Mononuclear cell (primary cell): Measurements from ENCODE around the gene PDCD1LG2. TPM values are rescaled to one million over a fixed set of nuclear protein-coding genes. Genes with fewer than 3 reads are reported as not detected.
"Not testable (repeated sequence)": the region's sequence is repeated elsewhere in the genome, so short reads cannot be mapped to it uniquely, and the experiment has no call there.

Source experiments
- H3K27me3 ChIP-seq: 2 replicates; pipeline ENCODE4 v1.6.0; 2011; ENCODE audit warnings: low read length, control low read depth; ENCODE audit not compliant: insufficient read depth
- H3K4me1 ChIP-seq: 2 replicates; pipeline ENCODE4 v1.5.1; 2011; ENCODE audit warnings: mild to moderate bottlenecking, low read length, control low read depth; ENCODE audit not compliant: insufficient read depth
- H3K4me3 ChIP-seq: 2 replicates; pipeline ENCODE4 v1.5.1; 2011; ENCODE audit warnings: mild to moderate bottlenecking, low read length, moderate library complexity
- H3K9me3 ChIP-seq: 2 replicates; pipeline ENCODE4 v1.5.1; 2011; ENCODE audit warnings: low read depth, mild to moderate bottlenecking, control low read depth, low read length
- total RNA-seq: library from RNA; depleted of rRNA; stranded (reverse); fragments of >200 nt; gene quantifications from one replicate; pipeline ENCODE4 v1.2.3, GENCODE V29; 2012

The PDCD1LG2 gene
- total RNA-seq, 1 donor, result not detected

GRCh38 chr9:5486988-5487387 is 23.3 kb upstream of the PDCD1LG2 start:
- no peaks in the 10 kb centered on the region for H3K9me3 ChIP-seq

GRCh38 chr9:5488221-5489008 is 21.9 kb upstream of the PDCD1LG2 start:
- Histone ChIP-seq H3K9me3 (no peaks in the 10 kb centered on the region), H3K27me3 (no peaks in the 10 kb centered on the region), H3K4me1 (peaks cover 16% of the 10 kb centered on the region)

More at GRCh38 chr9:5486988-5487387, 23.3 kb upstream of the PDCD1LG2 start:
- H3K27me3 ChIP-seq, result no peaks in the 10 kb centered on the region
- no peak overlapping the region for H3K4me3 ChIP-seq
- H3K4me1 ChIP-seq, result peaks cover 10% of the 10 kb centered on the region

GRCh38 chr9:5489630-5490490 is 20.5 kb upstream of the PDCD1LG2 start:
- Histone ChIP-seq H3K4me3 (no peak overlapping the region), H3K9me3 (no peaks in the 10 kb centered on the region), H3K4me1 (peaks cover 26% of the 10 kb centered on the region), H3K27me3 (no peaks in the 10 kb centered on the region)

More at GRCh38 chr9:5488221-5489008, 21.9 kb upstream of the PDCD1LG2 start:
- no peak overlapping the region for H3K4me3 ChIP-seq

GRCh38 chr9:5492965-5493678 is 17.2 kb upstream of the PDCD1LG2 start:
- H3K4me3 ChIP-seq, result no peak overlapping the region
- H3K9me3 ChIP-seq, result no peaks in the 10 kb centered on the region
- no peaks in the 10 kb centered on the region for H3K27me3 ChIP-seq
- H3K4me1 ChIP-seq, result peaks cover 26% of the 10 kb centered on the region

- Histone ChIP-seq H3K9me3 (no peaks in the 10 kb centered on the region), H3K27me3 (no peaks in the 10 kb centered on the region), H3K4me1 (peaks cover 26% of the 10 kb centered on the region), H3K4me3 (no peak overlapping the region)
Measured at GRCh38 chr9:5493679-5494511, 16.4 kb upstream of the PDCD1LG2 start.

GRCh38 chr9:5494765-5495164 is 15.6 kb upstream of the PDCD1LG2 start:
- peaks cover 25% of the 10 kb centered on the region for H3K4me1 ChIP-seq
- not testable (repeated sequence) for H3K4me3 ChIP-seq, H3K27me3 ChIP-seq, H3K9me3 ChIP-seq

GRCh38 chr9:5499157-5499556 is 11.2 kb upstream of the PDCD1LG2 start:
- Histone ChIP-seq H3K27me3 (no peaks in the 10 kb centered on the region), H3K4me3 (no peak overlapping the region), H3K9me3 (no peaks in the 10 kb centered on the region), H3K4me1 (peaks cover 16% of the 10 kb centered on the region)

GRCh38 chr9:5499889-5500398 is 10.4 kb upstream of the PDCD1LG2 start:
- H3K4me3 ChIP-seq, result no peak overlapping the region

GRCh38 chr9:5500441-5501235 is 9.7 kb upstream of the PDCD1LG2 start:
- Histone ChIP-seq H3K27me3 (no peaks in the 10 kb centered on the region), H3K4me1 (peaks cover 14% of the 10 kb centered on the region), H3K4me3 (no peak overlapping the region), H3K9me3 (no peaks in the 10 kb centered on the region)

More at GRCh38 chr9:5499889-5500398, 10.4 kb upstream of the PDCD1LG2 start:
- H3K9me3 ChIP-seq, result no peaks in the 10 kb centered on the region
- peaks cover 14% of the 10 kb centered on the region for H3K4me1 ChIP-seq
- H3K27me3 ChIP-seq, result no peaks in the 10 kb centered on the region

GRCh38 chr9:5502553-5502952 is 7.8 kb upstream of the PDCD1LG2 start:
- Histone ChIP-seq H3K9me3 (no peaks in the 10 kb centered on the region), H3K4me1 (peaks cover 14% of the 10 kb centered on the region), H3K4me3 (no peak overlapping the region), H3K27me3 (no peaks in the 10 kb centered on the region)

GRCh38 chr9:5509573-5509972 is 758 bp upstream of the PDCD1LG2 start:
- Histone ChIP-seq H3K9me3 (no peaks in the 10 kb centered on the region), H3K4me3 (no peak overlapping the region), H3K4me1 (peaks cover 40% of the 10 kb centered on the region), H3K27me3 (no peaks in the 10 kb centered on the region)

- H3K9me3 ChIP-seq, result no peaks in the 10 kb centered on the region
- H3K4me3 ChIP-seq, result no peak overlapping the region
- H3K27me3 ChIP-seq, result no peaks in the 10 kb centered on the region
- peaks cover 40% of the 10 kb centered on the region for H3K4me1 ChIP-seq
Measured at GRCh38 chr9:5510989-5511388, 658 bp downstream of the PDCD1LG2 start.

- Histone ChIP-seq H3K4me3 (no peak overlapping the region), H3K9me3 (no peaks in the 10 kb centered on the region), H3K4me1 (peaks cover 40% of the 10 kb centered on the region), H3K27me3 (no peaks in the 10 kb centered on the region)
Measured at GRCh38 chr9:5511476-5511875, 1.1 kb downstream of the PDCD1LG2 start.
